IPS-NIHi11 (cell line): ENCODE measurements around the gene PRAMEF20.
"Not testable (repeated sequence)": the region's sequence is repeated elsewhere in the genome, so short reads cannot be mapped to it uniquely, and the experiment has no call there.

Experiments
- DNase-seq: peaks from one replicate; pipeline ENCODE4 v3.0.0; 2012; ENCODE audit warnings: mixed read lengths, low spot score

Gene PRAMEF20

GRCh38 chr1:13410150-13410549 lies at the start of gene PRAMEF20:
Gene PRAMEF20 (plus strand): TSS chr1:13410450. CDS start chr1:13416355, 5,905 bp downstream.
- DNase-seq, result not testable (repeated sequence)

GRCh38 chr1:13362364-13362763 lies 47.9 kb upstream of the PRAMEF20 start:
- DNase-seq, result not testable (repeated sequence)

GRCh38 chr1:13364928-13365327 lies 45.3 kb upstream of the PRAMEF20 start:
- not testable (repeated sequence) for DNase-seq

DNA sequence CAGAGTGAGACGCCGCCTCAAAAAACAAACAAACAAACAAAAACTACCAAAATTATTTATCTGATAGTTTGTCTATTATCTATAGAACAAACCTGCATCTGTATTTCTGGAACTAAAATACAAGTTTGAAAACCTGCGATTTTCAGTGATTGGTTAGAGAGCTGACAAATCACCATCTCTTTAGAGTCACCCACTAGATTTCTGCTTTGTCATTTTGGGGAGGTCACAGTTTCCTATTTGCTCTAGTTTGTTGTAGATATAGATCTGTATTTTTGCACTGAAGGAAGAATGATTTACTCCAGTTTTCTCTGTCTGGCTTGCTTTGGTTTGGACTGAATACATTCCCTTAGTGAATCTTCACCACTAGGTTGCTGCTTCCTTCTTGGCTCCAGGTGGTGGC lies 43.7 kb upstream of the PRAMEF20 start:
- DNase-seq, result not testable (repeated sequence)

GRCh38 chr1:13368544-13368943 lies 41.7 kb upstream of the PRAMEF20 start:
- DNase-seq, result not testable (repeated sequence)

GRCh38 chr1:13378983-13379382 lies 31.3 kb upstream of the PRAMEF20 start:
- DNase-seq, result not testable (repeated sequence)

DNA sequence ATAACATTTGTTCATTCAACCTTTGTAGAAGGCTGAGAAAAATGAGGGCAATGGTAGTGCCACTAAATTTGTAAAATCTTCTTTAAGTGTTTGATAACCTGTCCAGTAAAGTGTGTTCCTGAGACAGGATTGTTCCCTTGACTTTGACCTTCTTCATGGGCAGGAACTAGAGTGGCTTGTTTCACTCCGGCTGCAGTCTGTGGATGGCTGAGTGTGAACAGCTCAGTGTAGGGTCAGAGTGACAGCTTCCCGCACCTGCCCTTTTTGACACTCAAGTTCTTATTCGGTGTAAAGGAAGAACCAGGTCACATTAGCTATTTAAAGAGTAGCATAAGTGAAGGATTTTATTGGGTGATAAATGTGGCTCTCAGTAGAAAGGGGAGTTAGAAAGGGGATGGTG lies 29.9 kb upstream of the PRAMEF20 start:
- DNase-seq, result not testable (repeated sequence)

- not testable (repeated sequence) for DNase-seq
These were observed 20.9 kb upstream of the PRAMEF20 start, which contains the start of gene PRAMEF17 for GRCh38 chr1:13389332-13389731. Gene PRAMEF17 (plus strand): TSS chr1:13389632. CDS start chr1:13389658, 26 bp downstream.

GRCh38 chr1:13393004-13393403 lies 17.2 kb upstream of the PRAMEF20 start:
- DNase-seq, result not testable (repeated sequence)

DNA sequence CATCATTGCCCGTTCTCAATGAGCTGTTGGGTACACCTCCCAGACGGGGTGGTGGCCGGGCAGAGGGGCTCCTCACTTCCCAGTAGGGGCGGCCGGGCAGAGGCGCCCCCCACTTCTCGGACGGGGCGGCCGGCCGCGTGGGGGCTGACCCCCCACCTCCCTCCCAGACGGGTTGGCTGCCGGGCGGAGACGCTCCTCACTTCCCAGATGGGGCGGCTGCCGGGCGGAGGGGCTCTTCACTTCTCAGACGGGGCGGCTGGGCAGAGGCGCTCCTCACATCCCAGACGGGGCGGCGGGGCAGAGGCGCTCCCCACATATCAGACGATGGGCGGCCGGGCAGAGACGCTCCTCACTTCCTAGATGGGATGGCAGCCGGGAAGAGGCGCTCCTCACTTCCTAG lies 15.5 kb upstream of the PRAMEF20 start:
- not testable (repeated sequence) for DNase-seq

DNA sequence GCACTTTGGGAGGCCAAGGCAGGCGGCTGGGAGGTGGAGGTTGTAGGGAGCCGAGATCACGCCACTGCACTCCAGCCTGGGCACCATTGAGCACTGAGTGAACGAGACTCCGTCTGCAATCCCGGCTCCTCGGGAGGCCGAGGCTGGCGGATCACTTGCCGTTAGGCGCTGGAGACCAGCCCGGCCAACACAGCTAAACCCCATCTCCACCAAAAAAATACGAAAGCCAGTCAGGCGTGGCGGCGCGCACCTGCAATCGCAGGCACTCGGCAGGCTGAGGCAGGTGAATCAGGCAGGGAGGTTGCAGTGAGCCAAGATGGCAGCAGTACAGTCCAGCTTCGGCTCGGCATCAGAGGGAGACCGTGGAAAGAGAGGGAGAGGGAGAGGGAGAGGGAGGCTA lies 14.9 kb upstream of the PRAMEF20 start:
- not testable (repeated sequence) for DNase-seq

DNA sequence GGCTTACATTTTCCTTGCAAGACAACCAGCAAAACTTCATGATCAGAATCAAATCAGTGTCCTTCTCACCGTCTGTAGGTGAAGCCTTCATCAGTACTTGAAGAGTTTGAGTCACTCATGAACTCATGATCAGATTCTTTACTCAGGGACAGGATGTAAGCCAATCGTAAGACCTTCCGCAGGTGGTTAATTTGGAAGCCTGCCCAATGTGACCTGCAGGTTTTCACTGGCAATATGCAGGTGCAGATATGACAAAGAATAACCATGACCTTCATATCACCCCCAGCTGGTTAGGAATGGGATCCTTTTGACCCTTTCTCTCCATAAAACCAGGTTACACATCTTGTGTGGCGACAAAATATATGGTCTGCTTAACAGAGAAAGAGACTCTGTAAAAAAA lies 2.4 kb upstream of the PRAMEF20 start:
- DNase-seq, result no peak

DNA sequence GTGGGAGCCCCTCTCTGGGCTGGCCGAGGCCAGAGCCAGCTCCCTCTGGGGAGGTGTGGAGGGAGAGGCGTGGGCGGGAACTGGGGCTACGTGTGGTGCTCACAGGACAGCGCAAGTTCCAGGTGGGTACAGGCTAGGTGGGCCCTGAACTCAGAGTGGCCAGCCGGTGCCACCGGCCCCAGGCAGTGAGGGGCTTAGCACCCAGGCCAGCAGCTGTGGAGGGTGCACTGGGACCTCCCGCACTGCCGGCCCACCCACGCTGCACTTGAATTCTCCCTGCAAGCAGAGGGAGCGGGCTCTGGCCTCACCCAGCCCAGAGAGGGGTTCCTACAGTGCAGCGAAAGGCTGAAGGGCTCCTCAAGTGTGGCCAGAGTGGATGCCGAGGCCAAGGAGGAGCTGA lies 20.2 kb downstream of the PRAMEF20 start:
- no peak for DNase-seq

DNA sequence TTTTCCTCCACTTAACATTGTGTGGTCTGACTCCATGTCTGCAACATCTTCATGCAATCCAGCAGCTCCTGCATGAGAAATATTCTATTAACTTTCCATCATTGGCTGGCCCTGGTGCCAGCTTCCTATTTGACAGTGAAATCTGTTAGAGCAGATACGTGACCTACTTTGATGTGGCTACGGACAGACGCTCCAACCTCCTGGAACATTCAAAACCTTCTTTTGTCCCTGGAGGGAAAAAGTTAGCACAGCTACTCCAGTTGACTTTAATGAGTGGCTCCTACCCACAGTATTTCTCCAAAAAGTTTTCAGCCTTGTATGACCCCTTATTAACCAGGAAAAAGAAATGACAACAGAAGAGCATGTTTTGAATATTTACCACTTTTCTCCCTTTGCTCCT lies 22.0 kb downstream of the PRAMEF20 start:
- DNase-seq, result no peak

DNA sequence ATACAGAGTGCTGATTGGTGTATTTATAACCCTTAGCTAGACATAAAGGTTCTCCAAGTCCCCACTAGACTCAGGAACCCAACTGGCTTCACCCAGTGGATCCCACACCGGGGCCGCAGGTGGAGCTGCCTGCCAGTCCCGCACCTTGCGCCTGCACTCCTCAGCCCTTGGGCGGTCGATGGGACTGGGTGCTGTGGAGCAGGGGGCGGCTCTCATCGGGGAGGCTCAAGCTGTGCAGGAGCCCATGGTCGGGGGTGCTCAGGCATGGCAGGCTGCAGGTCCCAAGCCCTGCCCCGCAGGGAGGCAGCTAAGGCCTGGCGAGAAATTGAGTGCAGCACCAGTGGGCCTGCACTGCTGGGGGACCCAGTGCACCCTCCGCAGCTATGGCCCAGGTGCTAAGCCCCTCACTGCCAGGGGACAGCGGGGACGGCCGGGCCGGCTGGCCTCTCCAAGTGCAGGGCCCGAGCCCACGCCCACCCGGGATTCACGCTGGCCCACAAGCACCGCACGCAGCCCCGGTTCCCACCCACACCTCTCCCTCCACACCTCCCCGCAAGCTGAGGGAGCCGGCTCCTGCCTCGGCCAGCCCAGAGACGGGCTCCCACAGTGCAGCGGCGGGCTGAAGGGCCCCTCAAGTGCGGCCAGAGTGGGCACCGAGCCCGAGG lies 23.6 kb downstream of the PRAMEF20 start:
- not testable (repeated sequence) for DNase-seq

DNA sequence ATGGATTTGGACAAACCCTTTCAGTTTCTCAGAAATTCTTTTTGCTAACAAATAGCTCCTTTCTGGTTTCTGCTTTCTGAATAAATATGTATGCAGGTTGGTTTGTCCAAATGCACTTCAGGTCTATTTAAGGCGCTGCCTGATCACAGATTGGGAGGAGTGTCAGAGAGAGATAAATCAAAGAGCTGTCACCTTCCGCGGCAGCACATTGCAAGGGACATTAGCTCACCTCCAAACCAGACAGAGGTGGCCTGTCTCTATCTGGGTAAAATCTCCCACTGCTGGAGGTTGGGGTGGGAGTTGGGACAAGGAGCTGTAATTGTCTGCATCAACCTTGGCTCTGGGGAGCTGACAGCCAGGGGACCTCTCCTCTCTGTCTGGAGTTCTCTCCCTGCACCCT lies 25.2 kb downstream of the PRAMEF20 start:
- DNase-seq, result no peak

DNA sequence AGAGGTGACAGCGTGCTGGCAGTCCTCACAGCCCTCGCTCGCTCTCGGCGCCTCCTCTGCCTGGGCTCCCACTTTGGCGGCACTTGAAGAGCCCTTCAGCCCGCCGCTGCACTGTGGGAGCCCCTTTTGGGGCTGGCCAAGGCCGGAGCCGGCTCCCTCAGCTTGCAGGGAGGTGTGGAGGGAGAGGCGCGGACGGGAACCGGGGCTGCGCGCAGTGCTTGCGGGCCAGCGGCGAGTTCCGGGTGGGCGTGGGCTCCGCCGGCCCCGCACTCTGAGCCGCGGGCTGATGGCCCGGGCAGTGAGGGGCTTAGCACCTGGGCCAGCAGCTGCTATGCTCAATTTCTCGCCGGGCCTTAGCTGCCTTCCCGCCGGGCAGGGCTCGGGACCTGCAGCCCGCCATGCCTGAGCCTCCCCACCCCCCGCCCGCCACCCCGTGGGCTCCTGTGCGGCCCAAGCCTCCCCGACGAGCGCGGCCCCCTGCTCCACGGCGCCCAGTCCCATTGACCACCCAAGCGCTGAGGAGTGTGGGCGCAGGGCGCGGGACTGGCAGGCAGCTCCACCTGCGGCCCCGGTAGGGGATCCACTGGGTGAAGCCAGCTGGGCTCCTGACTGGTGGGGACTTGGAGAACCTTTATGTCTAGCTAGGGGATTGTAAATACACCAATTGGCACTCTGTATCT lies 29.0 kb downstream of the PRAMEF20 start:
- DNase-seq, result not testable (repeated sequence)

- no peak for DNase-seq
These were observed 33.2 kb downstream of the PRAMEF20 start for GRCh38 chr1:13443335-13443979.

DNA sequence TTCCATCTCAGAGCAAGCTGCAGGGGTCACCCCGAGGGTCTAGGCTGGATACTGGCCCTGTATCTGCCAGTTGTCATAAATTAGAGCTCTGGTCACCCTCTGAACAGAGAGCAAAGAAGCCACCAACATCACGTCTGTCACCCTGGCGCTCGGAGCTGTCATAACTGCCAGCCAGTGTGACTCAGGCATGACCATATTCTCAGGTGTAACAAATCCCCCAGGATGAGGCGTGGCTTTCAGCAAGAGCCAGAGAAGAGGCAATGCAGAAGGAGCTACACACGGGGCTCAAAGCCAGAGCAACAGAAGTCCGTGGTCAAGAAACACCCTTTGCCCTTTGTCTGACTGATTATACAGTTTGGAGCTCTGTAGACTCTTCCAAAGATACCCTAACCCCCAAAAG lies 40.0 kb downstream of the PRAMEF20 start:
- DNase-seq, result no peak

- no peak for DNase-seq
These were observed 41.2 kb downstream of the PRAMEF20 start for GRCh38 chr1:13451399-13451965.

DNA sequence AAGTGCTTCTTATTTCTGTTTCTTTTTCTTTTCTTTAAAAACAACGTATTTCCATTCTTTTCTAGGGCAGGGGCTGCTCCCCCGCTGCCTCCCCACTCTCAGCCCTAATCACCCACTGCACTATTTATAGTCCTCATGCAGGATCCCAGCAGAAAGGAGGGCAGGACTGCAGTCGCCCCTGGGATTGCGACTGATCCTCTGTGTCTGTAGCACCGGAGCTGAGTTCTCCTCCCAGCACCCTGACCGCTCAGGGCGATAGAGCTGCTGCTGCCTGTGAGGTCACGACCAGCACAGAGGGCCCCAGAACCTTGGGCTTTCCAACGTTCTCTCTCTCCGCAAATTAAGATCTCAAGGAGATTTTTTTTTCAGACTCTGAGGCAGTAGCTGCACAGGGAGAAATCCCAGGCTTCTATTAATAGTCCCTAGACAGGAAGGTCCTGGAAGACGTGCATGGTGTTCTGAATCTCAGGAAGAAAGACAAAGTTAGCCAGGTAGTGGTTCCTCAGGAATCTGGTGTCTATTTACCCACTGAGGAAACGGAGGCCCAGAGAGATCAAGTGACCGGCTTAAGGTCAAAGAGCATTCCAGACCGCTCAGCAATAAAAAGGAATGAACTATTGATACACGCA lies 46.8 kb downstream of the PRAMEF20 start:
- DNase-seq, result no peak

- DNase-seq, result no peak
These were observed 51.7 kb downstream of the PRAMEF20 start for GRCh38 chr1:13461977-13462376.
